ENCODE results near the gene TSSK2. TPM values are rescaled to one million over a fixed set of nuclear protein-coding genes. Genes with fewer than 3 reads are reported as not detected.

TSSK2 gene
- polyA plus RNA-seq, 1 donor, result not detected

GRCh38 chr22:19139974-19140373, 8.9 kb downstream of the TSSK2 start:
- Histone ChIP-seq H3K27ac (ENCODE audit: low read length) (no peak overlapping the region), H3K9me3 (ENCODE audit: control insufficient read depth, low read depth, low read length) (no peaks in the 10 kb centered on the region), H3K27me3 (ENCODE audit: control insufficient read depth, insufficient read depth, low read length) (no peaks in the 10 kb centered on the region), H3K36me3 (ENCODE audit: control insufficient read depth, insufficient read depth, low read length) (peaks cover 66% of the 10 kb centered on the region), H3K4me1 (ENCODE audit: control insufficient read depth, insufficient read depth, low read length) (no peaks in the 10 kb centered on the region), H3K4me3 (ENCODE audit: low read length) (no peak overlapping the region)
- no peak for DNase-seq
- WGBS (ENCODE audit: insufficient coverage, low lambda C conversion rate), result no CpG with 5 or more reads among the region's 5 CpGs

GRCh38 chr22:19142394-19142793, 11.3 kb downstream of the TSSK2 start:
- no peaks in the 10 kb centered on the region for H3K4me1 ChIP-seq (ENCODE audit: control insufficient read depth, insufficient read depth, low read length)
- no CpG with 5 or more reads among the region's 9 CpGs for WGBS (ENCODE audit: insufficient coverage, low lambda C conversion rate)

GRCh38 chr22:19143212-19143611, 12.1 kb downstream of the TSSK2 start:
- no CpG with 5 or more reads among the region's 5 CpGs for WGBS (ENCODE audit: insufficient coverage, low lambda C conversion rate)
- Histone ChIP-seq H3K9me3 (ENCODE audit: control insufficient read depth, low read depth, low read length) (no peaks in the 10 kb centered on the region), H3K4me3 (ENCODE audit: low read length) (no peak overlapping the region), H3K27ac (ENCODE audit: low read length) (no peak overlapping the region), H3K36me3 (ENCODE audit: control insufficient read depth, insufficient read depth, low read length) (peaks cover 40% of the 10 kb centered on the region), H3K4me1 (ENCODE audit: control insufficient read depth, insufficient read depth, low read length) (no peaks in the 10 kb centered on the region), H3K27me3 (ENCODE audit: control insufficient read depth, insufficient read depth, low read length) (peaks cover 17% of the 10 kb centered on the region)
- no peak for DNase-seq

More at GRCh38 chr22:19142394-19142793, 11.3 kb downstream of the TSSK2 start:
- Histone ChIP-seq H3K9me3 (ENCODE audit: control insufficient read depth, low read depth, low read length) (no peaks in the 10 kb centered on the region), H3K27ac (ENCODE audit: low read length) (no peak overlapping the region), H3K27me3 (ENCODE audit: control insufficient read depth, insufficient read depth, low read length) (peaks cover 9% of the 10 kb centered on the region), H3K36me3 (ENCODE audit: control insufficient read depth, insufficient read depth, low read length) (peaks cover 48% of the 10 kb centered on the region), H3K4me3 (ENCODE audit: low read length) (no peak overlapping the region)
- no peak for DNase-seq

GRCh38 chr22:19143967-19144400, 12.9 kb downstream of the TSSK2 start:
- no peak for DNase-seq
- Histone ChIP-seq H3K4me3 (ENCODE audit: low read length) (peak overlapping the region; percentile 72), H3K27me3 (ENCODE audit: control insufficient read depth, insufficient read depth, low read length) (peaks cover 25% of the 10 kb centered on the region), H3K36me3 (ENCODE audit: control insufficient read depth, insufficient read depth, low read length) (peaks cover 32% of the 10 kb centered on the region), H3K4me1 (ENCODE audit: control insufficient read depth, insufficient read depth, low read length) (no peaks in the 10 kb centered on the region), H3K27ac (ENCODE audit: low read length) (peak overlapping the region; percentile 54), H3K9me3 (ENCODE audit: control insufficient read depth, low read depth, low read length) (peaks cover 7% of the 10 kb centered on the region)
- 0% methylated on average over 1 of the region's 17 CpGs for WGBS (ENCODE audit: insufficient coverage, low lambda C conversion rate)

GRCh38 chr22:19146215-19146968, 15.3 kb downstream of the TSSK2 start:
- Histone ChIP-seq H3K4me3 (ENCODE audit: low read length) (no peak overlapping the region), H3K9me3 (ENCODE audit: control insufficient read depth, low read depth, low read length) (peaks cover 9% of the 10 kb centered on the region), H3K4me1 (ENCODE audit: control insufficient read depth, insufficient read depth, low read length) (no peaks in the 10 kb centered on the region), H3K27me3 (ENCODE audit: control insufficient read depth, insufficient read depth, low read length) (peaks cover 41% of the 10 kb centered on the region), H3K36me3 (ENCODE audit: control insufficient read depth, insufficient read depth, low read length) (peaks cover 10% of the 10 kb centered on the region), H3K27ac (ENCODE audit: low read length) (no peak overlapping the region)
- WGBS (ENCODE audit: insufficient coverage, low lambda C conversion rate), result 40% methylated on average over 1 of the region's 11 CpGs
- no peak for DNase-seq

GRCh38 chr22:19147195-19147780, 16.2 kb downstream of the TSSK2 start:
- H3K36me3 ChIP-seq (ENCODE audit: control insufficient read depth, insufficient read depth, low read length), result peaks cover 4% of the 10 kb centered on the region
- WGBS (ENCODE audit: insufficient coverage, low lambda C conversion rate), result 0% methylated on average over 1 of the region's 9 CpGs
- H3K9me3 ChIP-seq (ENCODE audit: control insufficient read depth, low read depth, low read length), result peaks cover 13% of the 10 kb centered on the region
- peaks cover 50% of the 10 kb centered on the region for H3K27me3 ChIP-seq (ENCODE audit: control insufficient read depth, insufficient read depth, low read length)
- DNase-seq, result no peak
- H3K27ac ChIP-seq (ENCODE audit: low read length), result no peak overlapping the region
- H3K4me3 ChIP-seq (ENCODE audit: low read length), result no peak overlapping the region
- no peaks in the 10 kb centered on the region for H3K4me1 ChIP-seq (ENCODE audit: control insufficient read depth, insufficient read depth, low read length)

- no peak overlapping the region for H3K4me3 ChIP-seq (ENCODE audit: low read length)
- peaks cover 60% of the 10 kb centered on the region for H3K27me3 ChIP-seq (ENCODE audit: control insufficient read depth, insufficient read depth, low read length)
- no peaks in the 10 kb centered on the region for H3K36me3 ChIP-seq (ENCODE audit: control insufficient read depth, insufficient read depth, low read length)
- DNase-seq, result no peak
- H3K9me3 ChIP-seq (ENCODE audit: control insufficient read depth, low read depth, low read length), result peaks cover 13% of the 10 kb centered on the region
- H3K27ac ChIP-seq (ENCODE audit: low read length), result no peak overlapping the region
- WGBS (ENCODE audit: insufficient coverage, low lambda C conversion rate), result no CpG with 5 or more reads among the region's 33 CpGs
- H3K4me1 ChIP-seq (ENCODE audit: control insufficient read depth, insufficient read depth, low read length), result no peaks in the 10 kb centered on the region
These were observed 17.4 kb downstream of the TSSK2 start for GRCh38 chr22:19148417-19149046.

- DNase-seq, result no peak
- H3K4me1 ChIP-seq (ENCODE audit: control insufficient read depth, insufficient read depth, low read length), result no peaks in the 10 kb centered on the region
- no CpG with 5 or more reads among the region's 92 CpGs for WGBS (ENCODE audit: insufficient coverage, low lambda C conversion rate)
- H3K27me3 ChIP-seq (ENCODE audit: control insufficient read depth, insufficient read depth, low read length), result peaks cover 65% of the 10 kb centered on the region
- no peaks in the 10 kb centered on the region for H3K36me3 ChIP-seq (ENCODE audit: control insufficient read depth, insufficient read depth, low read length)
- peaks cover 13% of the 10 kb centered on the region for H3K9me3 ChIP-seq (ENCODE audit: control insufficient read depth, low read depth, low read length)
- H3K4me3 ChIP-seq (ENCODE audit: low read length), result no peak overlapping the region
- no peak overlapping the region for H3K27ac ChIP-seq (ENCODE audit: low read length)
These were observed 18.2 kb downstream of the TSSK2 start for GRCh38 chr22:19149047-19149883.

GRCh38 chr22:19149991-19150390, 18.9 kb downstream of the TSSK2 start, which contains the start of gene GSC2:
TSS of gene GSC2 (minus strand) at chr22:19150292. CDS start at chr22:19150283, 9 bp downstream.
- Histone ChIP-seq H3K27me3 (ENCODE audit: control insufficient read depth, insufficient read depth, low read length) (peaks cover 67% of the 10 kb centered on the region), H3K4me3 (ENCODE audit: low read length) (no peak within 1 kb of the TSS), H3K4me1 (ENCODE audit: control insufficient read depth, insufficient read depth, low read length) (no peaks in the 10 kb centered on the region), H3K9me3 (ENCODE audit: control insufficient read depth, low read depth, low read length) (peaks cover 13% of the 10 kb centered on the region), H3K27ac (ENCODE audit: low read length) (no peak within 1 kb of the TSS), H3K36me3 (ENCODE audit: control insufficient read depth, insufficient read depth, low read length) (no peaks in the 10 kb centered on the region)
- no peak for DNase-seq
- no CpG with 5 or more reads among the region's 59 CpGs for WGBS (ENCODE audit: insufficient coverage, low lambda C conversion rate)
